Activated CD4-positive, alpha-beta T cell treated with anti-CD3 and anti-CD28 coated beads for 36 hours (primary cell): ENCODE data around the gene PWP1. TPM values are rescaled to one million over a fixed set of nuclear protein-coding genes. Genes with fewer than 3 reads are reported as not detected.

Experiments used
- ATAC-seq: fragments of 200-7000 bp; cut with Tn5 transposase; one replicate; pipeline ENCODE4 v1.10.0; 2021; ENCODE audit warnings: mild to moderate bottlenecking, moderate library complexity
- CTCF ChIA-PET: fragments of 350-600 bp; sonication (Branson Sonifier 250); formaldehyde crosslinking; loops from one replicate; lab custom pipeline; 2021; ENCODE audit warnings: antibody characterized with exemption; lab: Charles Lee
- POLR2A ChIA-PET: fragments of 350-600 bp; sonication (Branson Sonifier 250); formaldehyde crosslinking; loops from one replicate; lab custom pipeline; 2021; ENCODE audit warnings: antibody characterized with exemption, inconsistent platforms; lab: Charles Lee
- DNase-seq: peaks from one replicate; pipeline ENCODE4 v3.0.0-alpha.2; 2020
- H3K27ac Mint-ChIP-seq: one replicate; pipeline ENCODE4 v1.8.0; 2021; ENCODE audit warnings: mixed read lengths
- H3K27me3 Mint-ChIP-seq: one replicate; pipeline ENCODE4 v1.8.0; 2021; ENCODE audit warnings: mixed read lengths
- H3K36me3 Mint-ChIP-seq: one replicate; pipeline ENCODE4 v1.8.0; 2021; ENCODE audit warnings: low read depth, mixed read lengths
- H3K4me1 Mint-ChIP-seq: one replicate; pipeline ENCODE4 v1.8.0; 2021; ENCODE audit warnings: mixed read lengths
- H3K4me3 Mint-ChIP-seq: one replicate; pipeline ENCODE4 v1.8.0; 2021; ENCODE audit warnings: mild to moderate bottlenecking, moderate library complexity, mixed read lengths
- H3K9me3 Mint-ChIP-seq: one replicate; pipeline ENCODE4 v1.8.0; 2021; ENCODE audit warnings: low read depth, mixed read lengths
- intact Hi-C, 2 experiments: fragments of 100-400 bp; cut with DNase I in 1 of 2; cut with micrococcal nuclease in 1 of 2; formaldehyde crosslinking; loops; one replicate each; pipeline versions ENCODE4 v1.14.2 to v1.15.1; 2022 to 2024; cut with DNase I, micrococcal nuclease
- total RNA-seq, 2 experiments: library from RNA; stranded (reverse); gene quantifications; one replicate each; pipeline ENCODE4 v1.2.3, GENCODE V29; 2021

Gene PWP1
- 10 to 100 TPM; 59.5 to 60.0 TPM for total RNA-seq

- Mint-ChIP-seq H3K4me3 (peak within 1 kb of the TSS; percentile 94), H3K36me3 (peaks cover 32% of the 10 kb centered on the region), H3K9me3 (no peaks in the 10 kb centered on the region), H3K4me1 (peaks cover 27% of the 10 kb centered on the region), H3K27me3 (no peaks in the 10 kb centered on the region), H3K27ac (peak within 1 kb of the TSS; percentile 94)
- ChIA-PET POLR2A (no interaction called here), CTCF (interaction anchor here (1.0 to 1.4 kb wide), 2 partner anchors 10 to 12 kb away, joined by 3 to 4 read pairs; no protein-coding TSS in a partner anchor)
- ATAC-seq (peak; percentile 92), DNase-seq (peak; percentile 97)
- intact Hi-C loops: loop anchor here (1.0 to 10.0 kb wide), 14 partner anchors 74 to 1438 kb away; partner anchors contain the start of genes FICD (in 2 of the 2), ALKBH2 (in 1 of the 2), CKAP4 (in 1 of the 2) and CORO1C (in 1 of the 2)
These were observed at the start of gene PWP1 for GRCh38 chr12:107685360-107686248. TSS of gene PWP1 (plus strand) at chr12:107685799. CDS start at chr12:107685900, 101 bp downstream.

DNA sequence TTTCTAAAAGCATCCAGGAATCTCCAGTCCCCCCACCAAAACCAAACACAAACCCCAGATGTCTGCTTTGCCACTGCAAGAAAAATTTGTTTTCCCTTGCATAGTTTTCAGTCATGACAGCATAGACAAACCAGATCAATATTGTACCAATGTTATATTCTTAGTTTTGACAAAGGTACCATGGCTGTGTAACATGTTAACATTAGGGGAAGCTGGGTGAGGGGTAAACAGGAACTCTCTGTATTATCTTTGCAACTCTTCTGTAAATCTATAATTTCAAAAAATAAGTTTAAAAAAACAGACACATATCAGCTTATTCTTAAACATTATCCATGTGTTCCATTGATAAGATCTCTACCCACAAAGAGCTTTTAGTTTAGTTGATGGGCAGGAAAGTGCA lies 44.4 kb upstream of the PWP1 start:
- DNase-seq (no peak), ATAC-seq (no peak)
- intact Hi-C loops: no loop called here
- H3K27ac Mint-ChIP-seq: no peak overlapping the region
- H3K4me3 Mint-ChIP-seq: no peak overlapping the region
- no peaks in the 10 kb centered on the region for H3K4me1 Mint-ChIP-seq
- peaks cover 10% of the 10 kb centered on the region for H3K36me3 Mint-ChIP-seq
- ChIA-PET CTCF (interaction anchor here (0.7 to 1.1 kb wide), 2 partner anchors 31 to 360 kb away, joined by 3 read pairs; no protein-coding TSS in a partner anchor), POLR2A (no interaction called here)
- H3K27me3 Mint-ChIP-seq: no peaks in the 10 kb centered on the region
- no peaks in the 10 kb centered on the region for H3K9me3 Mint-ChIP-seq

- Mint-ChIP-seq H3K4me3 (no peak overlapping the region), H3K9me3 (no peaks in the 10 kb centered on the region), H3K27ac (no peak overlapping the region), H3K36me3 (peaks cover 10% of the 10 kb centered on the region), H3K4me1 (no peaks in the 10 kb centered on the region), H3K27me3 (no peaks in the 10 kb centered on the region)
- DNase-seq (no peak), ATAC-seq (no peak)
- ChIA-PET CTCF (no interaction called here), POLR2A (no interaction called here)
- intact Hi-C loops: no loop called here
These were observed 43.4 kb upstream of the PWP1 start for GRCh38 chr12:107642240-107642639.

GRCh38 chr12:107645630-107646333 lies 39.8 kb upstream of the PWP1 start:
- no peaks in the 10 kb centered on the region for H3K4me1 Mint-ChIP-seq
- H3K36me3 Mint-ChIP-seq: peaks cover 4% of the 10 kb centered on the region
- ChIA-PET POLR2A (no interaction called here), CTCF (no interaction called here)
- DNase-seq: no peak
- no peak overlapping the region for H3K27ac Mint-ChIP-seq
- H3K27me3 Mint-ChIP-seq: no peaks in the 10 kb centered on the region
- intact Hi-C loops: no loop called here
- no peak overlapping the region for H3K4me3 Mint-ChIP-seq
- no peaks in the 10 kb centered on the region for H3K9me3 Mint-ChIP-seq
- no peak for ATAC-seq

- no peak for ATAC-seq
- H3K27me3 Mint-ChIP-seq: no peaks in the 10 kb centered on the region
- intact Hi-C loops: no loop called here
- H3K9me3 Mint-ChIP-seq: no peaks in the 10 kb centered on the region
- POLR2A ChIA-PET: no interaction called here
- DNase-seq: no peak
- H3K4me3 Mint-ChIP-seq: no peak overlapping the region
- CTCF ChIA-PET: no interaction called here
- peaks cover 4% of the 10 kb centered on the region for H3K36me3 Mint-ChIP-seq
- no peaks in the 10 kb centered on the region for H3K4me1 Mint-ChIP-seq
- no peak overlapping the region for H3K27ac Mint-ChIP-seq
These were observed 39.2 kb upstream of the PWP1 start for GRCh38 chr12:107646436-107646835.

DNA sequence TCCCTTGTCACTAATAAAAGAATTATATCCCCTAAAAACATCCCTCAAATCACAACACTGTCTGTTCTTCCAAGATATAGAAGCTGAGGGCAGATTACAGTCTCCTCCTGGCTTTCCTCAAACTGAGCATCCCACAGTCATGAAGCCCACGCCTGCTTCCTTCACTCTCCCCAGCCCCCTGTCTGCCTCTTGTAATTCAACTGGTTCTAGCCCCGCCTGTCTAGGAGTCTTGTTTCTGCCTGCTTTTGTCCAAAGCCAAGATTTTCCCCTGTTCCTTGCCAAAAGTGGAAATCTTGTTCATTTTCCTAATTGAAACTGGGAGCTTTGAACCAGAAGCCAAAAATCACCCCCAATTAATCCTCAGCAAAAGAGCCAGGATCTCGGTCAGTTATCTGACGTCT lies 35.9 kb upstream of the PWP1 start:
- intact Hi-C loops: no loop called here
- Mint-ChIP-seq H3K4me3 (no peak overlapping the region), H3K36me3 (no peaks in the 10 kb centered on the region), H3K27ac (no peak overlapping the region), H3K9me3 (no peaks in the 10 kb centered on the region), H3K27me3 (no peaks in the 10 kb centered on the region), H3K4me1 (no peaks in the 10 kb centered on the region)
- POLR2A ChIA-PET: no interaction called here
- CTCF ChIA-PET: no interaction called here
- DNase-seq: no peak
- ATAC-seq: no peak

GRCh38 chr12:107650977-107651376 lies 34.6 kb upstream of the PWP1 start:
- no peaks in the 10 kb centered on the region for H3K9me3 Mint-ChIP-seq

DNA sequence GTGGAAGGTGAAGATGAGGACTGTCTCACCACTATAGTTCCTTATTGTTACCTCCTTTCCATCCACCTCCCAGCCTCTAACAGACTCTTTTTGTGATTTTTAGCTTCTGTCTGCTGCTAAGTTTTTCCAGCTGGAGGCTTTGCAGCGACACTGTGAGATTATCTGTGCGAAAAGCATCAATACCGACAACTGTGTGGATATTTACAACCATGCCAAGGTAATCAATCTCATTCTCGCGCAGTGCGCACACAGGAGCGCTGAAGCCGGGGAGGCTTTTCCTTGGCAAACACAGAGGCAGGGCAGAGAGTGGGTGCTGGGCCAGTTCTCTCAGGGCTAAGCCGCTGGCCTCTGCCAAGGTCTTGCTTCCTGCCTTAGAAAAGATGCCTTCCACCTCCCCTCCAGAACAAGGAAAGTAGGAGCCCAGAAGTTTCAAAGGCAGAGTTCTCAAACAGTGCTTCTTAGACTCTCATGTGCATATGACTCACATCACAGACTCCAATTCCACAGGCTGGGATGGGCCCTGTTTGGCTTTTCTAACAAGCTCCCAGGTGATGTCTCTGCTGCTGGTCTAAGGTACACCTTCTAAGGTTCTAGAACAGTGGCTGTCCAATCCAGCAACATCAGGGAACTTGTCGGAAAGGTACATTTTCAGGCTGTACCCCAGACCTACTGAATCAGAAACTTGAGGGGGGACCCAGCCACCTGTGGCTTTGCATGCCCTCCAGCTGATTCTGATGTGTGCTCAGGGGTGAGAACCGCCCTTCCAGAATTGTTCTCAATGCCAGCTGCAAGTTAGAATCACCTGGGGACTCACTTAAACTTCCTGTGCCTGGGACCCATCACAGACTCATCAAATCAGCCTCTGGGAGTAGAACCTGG lies 33.8 kb upstream of the PWP1 start:
- no peak for DNase-seq
- intact Hi-C loops: no loop called here
- ChIA-PET POLR2A (no interaction called here), CTCF (interaction anchor here (0.8 to 1.7 kb wide), 2 partner anchors 19 to 1234 kb away, joined by 3 to 6 read pairs; no protein-coding TSS in a partner anchor)
- no peaks in the 10 kb centered on the region for H3K9me3 Mint-ChIP-seq
- no peak for ATAC-seq
- H3K27me3 Mint-ChIP-seq: no peaks in the 10 kb centered on the region
- H3K36me3 Mint-ChIP-seq: no peaks in the 10 kb centered on the region
- no peak overlapping the region for H3K27ac Mint-ChIP-seq
- H3K4me3 Mint-ChIP-seq: no peak overlapping the region
- no peaks in the 10 kb centered on the region for H3K4me1 Mint-ChIP-seq

More at GRCh38 chr12:107650977-107651376, 34.6 kb upstream of the PWP1 start:
- H3K27me3 Mint-ChIP-seq: no peaks in the 10 kb centered on the region
- ATAC-seq (no peak), DNase-seq (no peak)
- H3K4me3 Mint-ChIP-seq: no peak overlapping the region
- H3K4me1 Mint-ChIP-seq: no peaks in the 10 kb centered on the region
- ChIA-PET POLR2A (no interaction called here), CTCF (no interaction called here)
- no peaks in the 10 kb centered on the region for H3K36me3 Mint-ChIP-seq
- intact Hi-C loops: no loop called here
- no peak overlapping the region for H3K27ac Mint-ChIP-seq

DNA sequence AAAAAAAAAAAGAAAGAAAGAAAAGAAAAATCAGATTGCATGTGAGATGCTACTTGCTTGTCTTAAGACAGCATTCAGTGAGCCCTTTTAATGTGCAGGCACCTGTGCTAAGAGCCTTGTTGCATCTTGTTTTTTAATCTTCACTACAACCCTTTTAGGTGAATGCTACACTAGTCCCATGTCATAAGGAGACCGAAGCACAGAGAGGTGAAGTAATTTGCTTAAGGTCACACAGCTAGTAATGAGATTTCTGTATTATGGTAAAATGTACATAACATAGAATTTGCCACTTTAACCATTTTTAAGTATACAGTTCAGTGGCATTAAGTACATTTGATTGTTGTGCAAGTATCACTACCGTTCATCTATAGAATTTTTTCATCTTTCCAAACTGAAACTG lies 32.1 kb upstream of the PWP1 start:
- ATAC-seq (no peak), DNase-seq (no peak)
- Mint-ChIP-seq H3K27ac (no peak overlapping the region), H3K4me1 (no peaks in the 10 kb centered on the region), H3K9me3 (no peaks in the 10 kb centered on the region), H3K36me3 (peaks cover 1% of the 10 kb centered on the region), H3K4me3 (no peak overlapping the region), H3K27me3 (no peaks in the 10 kb centered on the region)
- POLR2A ChIA-PET: no interaction called here
- CTCF ChIA-PET: interaction anchor here (1.7 kb wide), 1 partner anchor 17 kb away, joined by 6 read pairs; no protein-coding TSS in a partner anchor
- intact Hi-C loops: no loop called here

DNA sequence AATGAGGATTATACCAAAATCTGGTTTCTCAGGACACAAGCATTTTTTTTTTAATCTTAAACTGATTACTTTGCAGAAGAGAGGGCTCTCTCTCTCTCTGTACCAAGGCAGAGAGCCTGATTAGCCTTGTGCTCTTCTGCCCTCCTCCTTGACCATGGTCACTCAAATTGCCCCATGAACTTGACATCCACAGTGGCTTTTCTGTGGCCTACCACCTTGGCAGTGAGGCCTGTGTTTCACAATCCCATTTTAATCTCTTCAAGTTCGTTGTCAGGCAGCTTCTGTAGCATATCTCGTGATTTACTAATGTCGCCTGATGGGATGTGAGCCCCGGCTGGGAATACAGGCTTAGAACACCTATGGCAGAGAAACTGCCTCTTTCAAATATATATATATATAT lies 30.7 kb upstream of the PWP1 start:
- H3K9me3 Mint-ChIP-seq: no peaks in the 10 kb centered on the region
- no peak overlapping the region for H3K4me3 Mint-ChIP-seq
- H3K4me1 Mint-ChIP-seq: no peaks in the 10 kb centered on the region
- POLR2A ChIA-PET: no interaction called here
- DNase-seq (no peak), ATAC-seq (no peak)
- CTCF ChIA-PET: interaction anchor here (0.7 to 2.1 kb wide), 4 partner anchors 15 to 522 kb away, joined by 3 to 8 read pairs (median 4); no protein-coding TSS in a partner anchor
- H3K27me3 Mint-ChIP-seq: no peaks in the 10 kb centered on the region
- intact Hi-C loops: no loop called here
- no peak overlapping the region for H3K27ac Mint-ChIP-seq
- peaks cover 1% of the 10 kb centered on the region for H3K36me3 Mint-ChIP-seq
